Hepatic stellate cell (primary cell): ENCODE measurements around the gene KLHDC8A.
"Not testable (repeated sequence)": the region's sequence is repeated elsewhere in the genome, so short reads cannot be mapped to it uniquely, and the experiment has no call there.

Experiments
- DNase-seq: peaks from one replicate; pipeline ENCODE4 v3.0.0; 2011; ENCODE audit warnings: low spot score

Gene KLHDC8A, protein sequence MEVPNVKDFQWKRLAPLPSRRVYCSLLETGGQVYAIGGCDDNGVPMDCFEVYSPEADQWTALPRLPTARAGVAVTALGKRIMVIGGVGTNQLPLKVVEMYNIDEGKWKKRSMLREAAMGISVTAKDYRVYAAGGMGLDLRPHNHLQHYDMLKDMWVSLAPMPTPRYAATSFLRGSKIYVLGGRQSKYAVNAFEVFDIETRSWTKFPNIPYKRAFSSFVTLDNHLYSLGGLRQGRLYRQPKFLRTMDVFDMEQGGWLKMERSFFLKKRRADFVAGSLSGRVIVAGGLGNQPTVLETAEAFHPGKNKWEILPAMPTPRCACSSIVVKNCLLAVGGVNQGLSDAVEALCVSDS

DNA sequence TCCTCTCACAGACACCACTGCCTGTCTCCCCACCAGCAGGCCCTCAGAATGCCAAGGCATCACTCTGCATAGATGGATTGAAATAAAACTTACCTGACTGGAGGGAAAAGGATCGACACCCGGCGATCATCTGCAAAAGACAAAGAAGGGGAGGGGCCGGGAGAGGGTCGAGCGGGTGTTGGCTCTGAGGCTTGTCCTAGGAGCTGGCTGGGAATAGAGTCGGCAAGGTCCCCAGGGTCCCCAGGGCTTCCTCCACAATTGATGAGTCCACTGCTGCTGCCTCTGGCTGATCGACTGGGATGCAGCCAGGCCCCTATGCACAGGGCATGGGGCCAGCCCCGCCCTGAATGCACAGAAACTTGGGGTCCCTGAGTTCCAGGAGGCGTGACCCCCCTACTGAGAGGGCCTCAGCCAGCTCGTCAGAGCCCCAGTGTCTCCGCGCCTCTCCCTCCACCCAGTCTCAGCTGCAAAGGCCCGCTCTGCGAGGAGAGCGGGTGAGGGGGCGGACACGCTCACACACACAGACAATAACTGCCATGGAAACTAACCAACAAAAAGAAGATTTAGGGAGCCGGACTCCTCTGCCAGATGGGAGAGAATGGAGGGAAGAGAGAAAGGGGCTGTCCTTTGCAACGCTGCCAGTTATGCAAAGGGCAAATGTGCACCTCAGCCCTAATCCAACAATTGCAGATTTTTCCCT, at the start of gene KLHDC8A:
Gene KLHDC8A, minus strand, starts transcription at position 483 of the 700 bp plus-strand sequence. CDS start 13,318 bp downstream, outside the sequence.
- no peak for DNase-seq

DNA sequence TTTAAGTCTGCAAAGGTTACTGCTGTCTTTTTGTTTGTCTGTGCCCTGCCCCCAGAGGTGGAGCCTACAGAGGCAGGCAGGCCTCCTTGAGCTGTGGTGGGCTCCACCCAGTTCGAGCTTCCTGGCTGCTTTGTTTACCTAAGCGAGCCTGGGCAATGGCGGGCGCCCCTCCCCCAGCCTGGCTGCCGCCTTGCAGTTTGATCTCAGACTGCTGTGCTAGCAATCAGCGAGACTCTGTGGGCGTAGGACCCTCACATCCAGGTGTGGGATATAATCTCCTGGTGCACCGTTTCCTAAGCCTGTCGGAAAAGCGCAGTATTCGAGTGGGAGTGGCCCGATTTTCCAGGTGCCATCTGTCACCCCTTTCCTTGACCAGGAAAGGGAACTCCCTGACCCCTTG, 49.5 kb upstream of the KLHDC8A start:
- not testable (repeated sequence) for DNase-seq

- DNase-seq, result not testable (repeated sequence)
These were observed 47.8 kb upstream of the KLHDC8A start for GRCh38 chr1:205404484-205404883.

GRCh38 chr1:205398586-205398985, 41.9 kb upstream of the KLHDC8A start:
- no peak for DNase-seq

GRCh38 chr1:205396967-205397616, 40.4 kb upstream of the KLHDC8A start:
- peak; percentile 31 for DNase-seq

- DNase-seq, result no peak
These were observed 38.9 kb upstream of the KLHDC8A start for GRCh38 chr1:205395616-205396015.

GRCh38 chr1:205392650-205393049, 35.9 kb upstream of the KLHDC8A start:
- no peak for DNase-seq

- no peak for DNase-seq
These were observed 34.7 kb upstream of the KLHDC8A start for GRCh38 chr1:205391386-205391785.

GRCh38 chr1:205387845-205388244, 31.1 kb upstream of the KLHDC8A start:
- DNase-seq, result no peak

- not testable (repeated sequence) for DNase-seq
These were observed 26.3 kb upstream of the KLHDC8A start for GRCh38 chr1:205382990-205383389.

- no peak for DNase-seq
These were observed 25.8 kb upstream of the KLHDC8A start for GRCh38 chr1:205382561-205382960.

DNA sequence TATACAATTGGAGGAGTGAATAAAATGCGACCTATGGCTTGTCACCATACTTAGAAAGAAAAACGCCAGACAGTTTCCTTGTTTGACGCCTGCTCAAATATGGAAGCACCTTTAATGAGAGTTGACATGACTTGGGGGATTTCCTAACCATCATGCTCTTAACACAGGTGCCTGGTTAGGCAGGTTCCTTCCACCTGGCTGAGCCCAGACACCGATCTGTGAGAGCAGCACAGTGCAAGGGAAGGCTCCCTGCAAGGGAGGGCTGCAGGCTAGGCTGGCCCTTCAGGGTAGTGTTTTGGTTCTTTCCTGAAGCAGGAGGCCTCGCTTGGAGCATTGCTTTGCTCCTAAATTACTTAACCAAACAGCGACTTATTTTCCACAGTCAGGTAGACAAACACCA, 24.6 kb upstream of the KLHDC8A start:
- DNase-seq, result no peak

GRCh38 chr1:205380882-205381281, 24.2 kb upstream of the KLHDC8A start:
- DNase-seq, result no peak

DNA sequence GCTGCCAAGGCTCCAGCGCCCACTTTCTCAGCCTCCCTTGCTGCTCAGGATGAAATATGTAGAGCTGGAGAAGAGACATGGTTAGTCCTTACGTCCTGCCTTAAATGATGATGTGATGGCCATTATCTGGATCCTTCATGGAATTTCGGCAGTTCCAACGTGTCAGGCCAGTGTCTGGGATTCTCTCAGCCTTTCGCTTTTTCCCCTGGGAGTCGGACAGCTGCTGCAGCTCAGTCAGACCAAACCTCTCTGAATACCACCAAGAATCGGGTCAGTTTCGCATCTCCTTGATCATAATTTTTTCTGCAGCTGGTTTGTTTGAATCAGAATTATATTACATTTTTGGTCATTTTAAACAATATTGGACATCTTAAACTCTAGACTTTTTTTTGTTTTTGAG, 22.3 kb upstream of the KLHDC8A start:
- no peak for DNase-seq

DNA sequence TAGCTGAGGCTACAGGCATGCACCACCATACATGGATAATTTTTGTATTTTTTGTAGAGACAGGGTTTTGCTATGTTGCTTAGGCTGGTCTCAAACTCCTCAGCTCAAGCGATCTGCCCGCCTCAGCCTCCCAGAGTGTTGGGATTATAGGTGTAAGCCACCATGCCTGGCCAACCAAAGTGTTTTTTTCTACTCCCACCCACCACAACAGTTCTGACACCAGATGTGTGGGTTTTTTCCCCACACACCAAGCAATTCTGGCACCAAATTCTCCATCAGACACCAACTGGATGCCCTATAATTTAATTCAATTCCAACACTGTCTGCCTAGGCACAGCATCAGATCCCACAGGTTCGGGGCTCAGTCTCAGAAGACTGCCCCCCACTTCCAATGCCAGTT, 20.6 kb upstream of the KLHDC8A start:
- no peak for DNase-seq

DNA sequence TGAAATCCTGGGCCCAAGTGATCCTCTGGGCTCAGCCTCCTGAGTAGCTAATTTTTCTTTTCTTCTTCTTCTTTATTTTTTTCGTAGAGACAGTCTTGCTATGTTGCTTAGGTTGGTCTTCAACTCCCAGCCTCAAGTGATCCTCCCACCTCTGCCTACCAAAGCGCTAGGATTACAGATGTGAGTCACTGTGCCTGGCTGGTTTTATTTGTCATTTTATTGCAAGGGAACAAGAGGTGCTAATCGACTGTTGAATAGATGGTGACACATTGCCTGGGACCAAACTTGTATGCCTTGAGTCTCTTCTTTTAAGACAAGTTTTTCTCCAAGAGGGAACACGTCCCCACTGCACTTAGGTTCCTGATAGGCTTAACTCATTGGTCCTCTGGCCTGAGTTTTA, 20.0 kb upstream of the KLHDC8A start:
- DNase-seq, result no peak

DNA sequence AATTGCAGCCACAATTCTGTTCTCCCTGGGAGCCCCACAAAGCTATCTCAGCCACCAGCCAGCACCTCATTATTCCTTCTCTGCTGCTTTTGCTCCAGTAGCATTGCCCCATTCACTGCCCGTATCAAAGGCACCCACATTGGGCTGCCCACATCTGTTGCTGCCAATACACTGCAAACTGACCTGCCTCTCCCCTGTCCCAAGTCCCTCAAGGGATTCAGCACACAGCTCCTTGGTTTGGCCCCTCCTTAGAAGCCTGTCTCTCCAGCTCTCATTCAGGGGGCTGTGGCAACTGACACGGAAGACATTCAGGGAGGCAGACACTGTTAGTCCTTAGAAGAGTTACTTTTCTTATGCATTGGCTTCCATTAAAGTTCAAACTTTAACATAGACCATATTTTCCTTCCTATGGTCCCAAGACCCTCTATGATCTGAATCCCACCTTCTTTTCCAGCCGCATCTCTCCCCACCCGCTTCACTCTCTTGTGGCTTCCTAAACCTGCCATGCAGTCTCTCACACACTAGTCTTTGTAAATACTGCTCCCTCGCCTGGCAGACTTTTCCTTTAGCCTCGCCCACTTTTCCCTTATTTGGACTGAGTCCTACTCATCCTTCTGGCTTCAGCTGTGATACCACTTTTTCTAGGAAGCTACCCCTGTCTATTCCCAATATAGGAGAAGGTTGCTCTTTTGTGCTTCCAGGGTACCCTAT, 19.3 kb upstream of the KLHDC8A start:
- DNase-seq, result peak; percentile 61

DNA sequence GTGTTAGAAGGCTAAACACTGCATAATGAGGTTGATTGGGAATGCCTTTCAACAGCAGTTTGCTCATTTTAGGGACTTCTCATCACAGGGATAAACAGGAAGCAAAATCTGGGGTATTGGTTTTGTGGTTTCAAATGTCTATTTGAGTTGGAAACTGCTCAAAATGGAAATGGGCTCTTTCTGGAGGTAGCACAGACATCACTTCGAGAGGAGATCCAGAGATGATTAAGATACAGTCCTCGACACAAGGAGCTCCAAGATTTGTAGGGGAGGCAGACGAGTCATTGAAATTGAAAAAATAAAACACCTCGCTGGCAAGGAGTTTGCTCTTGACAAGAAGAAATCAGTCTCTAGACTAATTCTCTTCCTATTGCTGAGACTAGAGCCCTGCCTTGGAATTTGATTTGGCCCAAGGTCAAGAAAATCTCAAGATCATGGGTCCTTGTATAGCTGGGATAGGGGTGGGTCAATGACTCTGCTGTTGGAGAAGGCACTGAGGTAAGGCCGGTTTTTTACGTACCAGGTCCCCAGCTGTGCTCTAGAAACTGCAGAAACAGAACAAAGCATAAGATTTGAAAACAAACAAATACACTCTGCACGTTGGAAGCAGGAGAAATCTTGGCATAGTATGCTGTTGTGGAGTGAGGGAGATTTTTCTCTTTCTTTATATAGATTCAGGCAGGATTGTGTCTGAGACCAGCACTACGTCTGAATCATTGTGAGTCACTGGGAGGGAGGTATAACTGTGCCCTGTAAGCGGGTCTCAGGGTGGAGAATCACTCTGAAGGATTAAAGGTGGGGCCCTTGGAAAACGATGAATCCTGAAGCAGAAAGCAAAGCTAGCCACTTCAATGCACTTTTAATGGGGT, 17.7 kb upstream of the KLHDC8A start:
- peak; percentile 64 for DNase-seq

- DNase-seq, result no peak
These were observed 17.1 kb upstream of the KLHDC8A start for GRCh38 chr1:205373798-205374175.

DNA sequence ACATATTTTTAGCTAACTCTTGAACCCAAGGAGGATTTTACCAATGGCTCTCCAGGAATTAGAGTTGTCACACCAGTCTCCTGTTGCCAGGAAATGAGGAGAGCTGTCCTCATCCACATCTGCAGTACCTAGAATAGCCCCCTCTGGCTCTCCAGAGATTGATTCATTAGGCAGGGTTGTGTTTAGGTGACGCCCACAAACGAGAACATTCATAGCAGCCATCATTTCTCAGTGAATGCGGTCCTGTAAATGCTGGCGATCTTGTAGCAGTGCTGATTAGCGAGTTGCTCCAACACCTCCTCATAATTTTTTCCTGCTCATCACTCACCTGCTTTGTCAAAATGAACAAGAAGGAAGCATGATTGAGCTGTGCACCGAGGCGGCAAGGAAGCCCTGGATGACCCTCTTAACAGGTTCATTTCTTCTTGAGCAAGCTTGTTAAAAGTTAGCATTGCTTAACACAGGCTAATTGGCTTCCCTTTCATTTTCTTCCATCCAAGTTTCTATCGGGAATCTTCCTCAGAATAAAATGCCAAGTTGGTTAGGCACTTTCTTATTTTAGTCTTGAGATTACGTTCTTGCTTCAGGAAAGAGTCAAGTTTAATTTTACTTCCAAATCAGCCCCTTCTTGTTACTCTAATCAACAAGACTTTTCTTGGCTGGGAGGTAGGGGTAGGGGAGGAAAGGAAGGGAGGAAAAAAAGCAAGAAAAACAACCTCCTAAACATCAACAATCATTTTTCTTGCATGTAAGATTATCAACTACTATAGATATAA, 16.5 kb upstream of the KLHDC8A start:
- DNase-seq, result no peak
